ENCODE data around the gene SLC25A47. TPM values are rescaled to one million over a fixed set of nuclear protein-coding genes. Genes with fewer than 3 reads are reported as not detected.

The SLC25A47 gene
- total RNA-seq, 2 donors from 2014 or later = not detected

GRCh38 chr14:100372357-100373048, 49.4 kb downstream of the SLC25A47 start:
- Histone ChIP-seq H3K36me3 (peaks cover 3% of the 10 kb centered on the region), H3K4me1 (ENCODE audit: control insufficient read depth in 1 of 2, low read depth in 2 of 2) (peaks cover 10 to 26% of the 10 kb centered on the region in 2 donors), H3K27me3 (replicated peaks; ENCODE audit: insufficient read depth) (no peaks in the 10 kb centered on the region), H3K27ac (no peak overlapping the region), H3K4me3 (no peak overlapping the region), H3K9me3 (no peaks in the 10 kb centered on the region)
- TF ChIP-seq CTCF (IDR thresholded peaks at IDR 0.05) = no peak
- DNase-seq (ENCODE audit: low spot score) (no peak), ATAC-seq (ENCODE audit: insufficient number of reproducible peaks, low FRiP score, low read depth) (no peak)

DNA sequence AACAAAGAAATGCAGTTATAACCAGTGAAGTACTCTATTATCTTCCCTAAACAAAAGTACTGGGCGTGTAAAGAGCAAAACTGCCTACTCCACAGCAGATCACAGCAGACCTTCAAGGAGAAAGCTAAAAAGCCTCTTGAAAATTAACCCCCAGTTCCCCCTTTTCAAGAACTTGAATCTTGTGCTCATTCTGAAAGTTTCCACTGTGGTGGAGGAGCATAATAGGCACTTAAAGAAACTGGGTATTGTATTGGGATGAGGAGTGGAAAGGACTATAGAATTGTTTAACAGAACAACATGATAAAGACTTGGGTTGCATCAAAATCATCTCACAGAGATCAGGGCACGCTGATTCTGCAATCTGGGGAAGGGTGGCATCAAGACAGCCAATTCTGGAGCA, 51.1 kb downstream of the SLC25A47 start:
- Histone ChIP-seq H3K4me1 (ENCODE audit: control insufficient read depth in 1 of 2, low read depth in 2 of 2) (peaks cover 12 to 28% of the 10 kb centered on the region in 2 donors), H3K36me3 (no peaks in the 10 kb centered on the region), H3K27ac (no peak overlapping the region), H3K27me3 (replicated peaks; ENCODE audit: insufficient read depth) (no peaks in the 10 kb centered on the region), H3K4me3 (no peak overlapping the region), H3K9me3 (no peaks in the 10 kb centered on the region)
- TF ChIP-seq CTCF (IDR thresholded peaks at IDR 0.05) = no peak
- DNase-seq (ENCODE audit: low spot score) (no peak), ATAC-seq (ENCODE audit: insufficient number of reproducible peaks, low FRiP score, low read depth) (no peak)

DNA sequence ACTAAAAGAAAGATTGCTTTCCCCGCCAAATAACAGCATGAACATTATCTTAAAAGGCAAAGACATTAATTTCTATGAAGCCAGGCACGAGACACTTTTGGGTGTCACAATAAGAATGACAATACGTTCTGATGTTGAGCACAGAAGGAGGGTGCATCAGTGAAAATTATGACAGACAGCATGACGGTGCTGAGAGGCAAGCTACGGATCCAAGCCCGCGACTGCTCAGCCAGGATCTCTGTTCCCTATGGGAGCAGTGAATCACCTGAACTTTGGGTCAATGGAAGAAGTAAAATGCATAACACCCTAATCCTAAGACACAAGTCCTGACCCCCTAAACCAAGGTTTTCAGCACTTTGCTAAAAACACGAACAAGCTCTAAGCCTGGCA, 51.7 kb downstream of the SLC25A47 start:
- no peaks in the 10 kb centered on the region for H3K27me3 ChIP-seq (replicated peaks; ENCODE audit: insufficient read depth)
- no peaks in the 10 kb centered on the region for H3K36me3 ChIP-seq
- TF ChIP-seq CTCF (IDR thresholded peaks at IDR 0.05) = no peak
- H3K4me3 ChIP-seq = peak overlapping the region; percentile 85
- peaks cover 12 to 28% of the 10 kb centered on the region in 2 donors for H3K4me1 ChIP-seq (ENCODE audit: control insufficient read depth in 1 of 2, low read depth in 2 of 2)
- H3K9me3 ChIP-seq = no peaks in the 10 kb centered on the region
- DNase-seq (ENCODE audit: low spot score) (no peak), ATAC-seq (ENCODE audit: insufficient number of reproducible peaks, low FRiP score, low read depth) (no peak)
- H3K27ac ChIP-seq = peak overlapping the region; percentile 88 to 97

DNA sequence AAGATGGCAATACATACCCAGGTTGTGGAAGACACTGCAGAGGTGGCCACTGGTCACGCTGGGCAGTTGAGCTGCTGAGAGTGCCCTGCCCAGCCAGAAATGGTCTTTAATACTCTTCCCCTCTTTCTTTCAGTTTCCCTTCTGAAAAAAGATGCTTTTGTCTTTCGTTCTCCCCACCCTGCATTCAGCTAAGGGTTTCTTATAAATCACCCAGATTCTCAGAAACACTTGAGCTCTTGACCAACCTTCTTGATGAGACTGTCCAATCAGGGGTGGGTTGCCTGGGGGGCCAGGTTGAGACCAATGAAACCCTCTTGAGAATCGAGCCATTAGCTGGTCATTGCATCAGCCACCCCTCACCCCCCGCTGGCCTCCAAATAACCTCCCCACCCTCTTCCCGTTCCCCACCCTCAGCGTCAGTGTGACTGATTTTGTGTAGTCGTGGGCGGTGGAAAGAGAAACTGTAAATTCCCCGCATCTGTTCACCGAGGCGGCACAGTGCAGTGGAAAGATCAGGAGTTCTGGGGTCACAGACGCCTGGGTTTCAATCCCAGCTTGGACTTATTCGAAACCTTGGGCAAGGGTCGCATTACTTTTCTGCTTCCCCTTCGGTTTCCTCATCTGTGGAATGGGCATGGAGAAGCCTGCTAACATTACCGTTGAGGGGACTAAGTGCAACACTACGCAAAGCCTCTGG, 52.3 kb downstream of the SLC25A47 start:
- DNase-seq (ENCODE audit: low spot score) (peak; percentile 70), ATAC-seq (ENCODE audit: insufficient number of reproducible peaks, low FRiP score, low read depth) (peak; percentile 43)
- peak overlapping the region; percentile 85 for H3K4me3 ChIP-seq

More for the DNA sequence above, 52.3 kb downstream of the SLC25A47 start:
- no peaks in the 10 kb centered on the region for H3K27me3 ChIP-seq (replicated peaks; ENCODE audit: insufficient read depth)
- peak overlapping the region; percentile 88 to 97 for H3K27ac ChIP-seq
- no peaks in the 10 kb centered on the region for H3K36me3 ChIP-seq
- TF ChIP-seq CTCF (IDR thresholded peaks at IDR 0.05) = no peak
- H3K9me3 ChIP-seq = no peaks in the 10 kb centered on the region
- peaks cover 12 to 28% of the 10 kb centered on the region in 2 donors for H3K4me1 ChIP-seq (ENCODE audit: control insufficient read depth in 1 of 2, low read depth in 2 of 2)

All from thoracic aorta (tissue), 2 donors.